RKO (cell line): ENCODE results near the gene COL23A1.

Source experiments
- DNase-seq: peaks from one replicate; pipeline ENCODE4 v3.0.0-alpha.2; 2016; ENCODE audit warnings: low spot score

COL23A1 gene

DNA sequence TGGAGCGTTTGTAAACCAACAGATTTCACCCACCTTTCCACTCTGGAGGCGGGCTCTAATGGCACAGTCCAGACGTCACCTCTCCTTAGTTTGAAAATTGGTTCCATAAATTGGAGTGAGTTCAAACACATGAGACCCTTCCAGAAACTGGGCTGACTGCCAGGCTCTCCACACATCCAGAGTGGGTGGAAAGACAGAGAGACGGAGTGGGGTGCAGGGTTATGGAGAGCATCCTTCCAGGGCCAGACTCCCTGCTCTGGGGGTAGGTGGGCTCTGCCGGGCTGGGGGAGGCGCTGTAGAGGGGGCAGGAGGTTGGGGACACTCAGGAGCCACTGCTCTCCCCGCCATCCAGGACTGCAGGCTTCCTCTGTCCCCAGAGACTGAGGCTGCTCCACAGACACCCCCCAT, 252.9 kb downstream of the COL23A1 start:
- no peak for DNase-seq

DNA sequence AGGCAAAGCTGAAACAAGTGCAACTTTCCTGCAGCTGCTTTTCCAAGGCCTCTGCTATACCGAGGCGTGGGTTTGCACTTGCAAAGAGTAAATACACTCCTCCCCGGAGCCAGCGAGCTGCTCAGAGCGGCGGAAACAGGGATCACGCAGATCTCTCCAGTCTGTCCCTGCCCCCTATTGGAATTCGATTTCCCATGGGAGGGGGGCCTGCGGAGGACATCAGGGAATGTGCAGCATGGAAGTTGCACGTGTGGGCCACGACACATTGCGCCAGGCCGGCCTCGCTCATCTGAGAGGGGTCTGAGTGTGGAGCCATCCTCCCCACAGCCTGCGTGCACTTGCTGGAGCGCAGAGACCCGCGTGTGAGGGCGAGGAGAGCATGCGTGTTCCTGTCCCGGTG, 253.3 kb downstream of the COL23A1 start:
- DNase-seq: no peak

DNA sequence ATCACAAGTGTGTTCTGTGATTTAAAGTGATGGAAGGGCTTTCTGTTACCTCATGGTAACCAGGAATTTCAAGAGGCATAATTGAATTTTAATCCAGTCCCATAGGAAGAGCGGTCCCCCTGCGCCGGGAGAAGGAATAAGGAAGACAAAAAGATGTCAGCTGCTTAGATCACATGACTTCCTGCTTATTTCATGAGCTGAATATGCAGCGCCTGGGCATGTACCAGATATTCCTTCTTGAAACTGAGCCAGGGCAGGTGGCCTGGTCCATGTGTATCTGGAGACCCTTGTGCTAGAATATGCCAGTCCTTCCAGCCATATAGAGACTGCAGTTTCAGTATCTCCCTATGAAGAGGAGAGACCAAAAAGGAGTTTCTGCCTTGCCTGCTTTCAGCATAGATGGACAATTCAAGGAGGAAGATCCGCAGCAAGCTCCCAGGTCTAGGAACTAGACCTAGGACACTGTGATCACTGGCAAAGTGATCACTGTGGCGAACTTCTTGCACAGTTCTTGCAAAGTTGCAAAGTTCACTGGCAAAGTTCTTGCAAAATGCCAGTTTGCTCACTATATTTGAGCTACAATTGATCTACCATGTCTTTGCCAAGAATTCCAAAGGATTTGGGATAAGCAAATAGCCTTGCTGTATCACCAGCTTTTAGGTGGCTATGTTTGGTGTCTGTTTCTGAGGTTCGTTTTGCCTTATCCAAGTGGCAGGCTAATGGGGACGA, 254.7 kb downstream of the COL23A1 start:
- DNase-seq: no peak

DNA sequence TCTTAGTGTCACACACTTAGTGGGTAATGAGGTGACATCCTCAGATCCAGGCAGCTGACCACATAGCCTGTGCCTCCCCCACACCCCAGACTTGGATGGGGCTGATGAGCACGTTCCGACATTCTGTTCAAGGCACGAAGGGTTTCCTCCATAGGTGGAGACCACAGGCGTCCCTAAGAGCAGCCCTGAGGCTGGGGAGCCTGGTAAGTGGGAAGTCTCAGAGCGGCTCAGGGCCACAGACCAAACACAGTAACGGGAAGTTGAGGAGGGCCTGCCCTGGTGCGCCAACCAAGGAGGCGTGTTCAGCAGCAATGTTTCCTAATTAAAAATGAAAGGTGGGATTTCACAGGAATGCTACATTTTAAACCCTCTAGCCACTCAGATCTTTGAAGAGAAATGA, 255.3 kb downstream of the COL23A1 start:
- DNase-seq: no peak

DNA sequence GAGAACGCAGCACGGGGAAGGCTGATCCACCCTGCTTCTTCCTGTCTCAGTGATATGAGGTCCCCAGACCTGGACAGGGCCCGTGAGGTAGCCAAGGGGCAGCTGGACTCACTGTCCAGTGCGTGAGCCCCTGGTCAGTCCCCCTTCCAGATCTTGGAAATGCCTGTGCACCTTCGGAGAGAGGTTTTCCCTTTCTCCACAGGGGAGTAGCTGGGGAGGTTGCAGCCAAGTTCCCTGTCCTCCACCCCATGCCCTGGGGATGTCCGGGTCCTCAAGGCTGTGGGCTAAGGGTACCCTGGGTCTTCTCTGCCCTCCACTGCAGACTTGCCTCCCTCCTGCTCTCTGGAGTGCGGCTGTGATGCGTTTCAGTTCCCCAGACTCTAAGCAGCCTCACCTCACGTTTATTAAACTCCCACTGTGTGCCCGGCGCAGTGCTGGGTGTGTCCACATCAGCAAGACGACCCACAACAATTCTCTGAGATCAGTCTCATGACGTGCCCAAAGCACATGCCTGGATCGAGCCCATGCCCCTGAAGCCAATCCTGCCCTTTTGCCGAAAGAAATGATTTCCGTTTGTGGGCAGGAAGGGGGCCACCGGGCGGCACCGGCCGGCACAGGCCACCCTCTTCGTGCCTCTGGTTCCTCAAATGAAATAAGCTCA, 256.2 kb downstream of the COL23A1 start:
- no peak for DNase-seq

DNA sequence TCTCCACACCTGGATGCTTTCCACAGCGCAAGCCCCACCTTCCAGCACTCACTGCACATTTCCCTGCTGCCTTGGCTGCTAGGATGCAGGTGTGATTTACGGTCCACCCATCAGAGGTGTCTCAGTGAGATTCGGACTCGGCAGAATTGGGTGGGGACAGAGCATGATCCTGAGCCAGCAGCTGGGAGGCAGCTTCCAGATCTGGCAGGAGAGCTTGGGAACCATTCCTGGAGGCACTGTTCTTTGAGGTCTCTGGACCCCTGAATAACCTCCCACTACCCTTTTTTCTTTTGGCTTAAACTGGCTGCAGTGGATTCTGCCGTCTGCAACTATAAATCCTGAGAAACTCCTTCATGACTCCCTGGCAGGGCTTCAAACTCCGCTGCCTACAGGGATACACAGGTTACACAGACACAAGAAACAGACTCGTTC, 258.0 kb downstream of the COL23A1 start:
- no peak for DNase-seq

DNA sequence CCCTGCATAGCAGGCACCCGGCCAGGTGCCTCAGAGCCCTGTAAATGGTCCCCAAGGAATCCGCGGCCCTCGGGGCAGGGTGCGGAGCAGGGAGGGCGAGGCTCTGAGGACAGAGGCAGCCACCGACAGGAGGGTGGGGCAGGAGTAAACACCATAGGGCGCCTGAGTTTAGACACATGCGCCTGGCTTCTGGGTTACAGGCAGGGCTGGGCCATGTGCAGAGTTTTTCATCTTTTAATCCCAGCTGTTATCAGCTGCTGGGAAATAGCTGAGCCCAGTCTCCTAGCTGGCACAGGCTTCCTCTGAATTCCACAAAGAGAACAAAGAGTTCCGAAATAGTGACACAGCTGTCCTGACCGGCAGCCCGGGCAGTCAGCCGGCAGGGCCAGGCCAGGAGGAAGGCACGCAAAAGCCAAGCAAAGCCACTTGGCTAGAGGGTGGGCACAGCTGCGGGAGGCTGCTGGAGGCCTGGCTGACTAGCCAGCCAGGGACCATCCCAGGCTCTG, 258.6 kb downstream of the COL23A1 start:
- no peak for DNase-seq

DNA sequence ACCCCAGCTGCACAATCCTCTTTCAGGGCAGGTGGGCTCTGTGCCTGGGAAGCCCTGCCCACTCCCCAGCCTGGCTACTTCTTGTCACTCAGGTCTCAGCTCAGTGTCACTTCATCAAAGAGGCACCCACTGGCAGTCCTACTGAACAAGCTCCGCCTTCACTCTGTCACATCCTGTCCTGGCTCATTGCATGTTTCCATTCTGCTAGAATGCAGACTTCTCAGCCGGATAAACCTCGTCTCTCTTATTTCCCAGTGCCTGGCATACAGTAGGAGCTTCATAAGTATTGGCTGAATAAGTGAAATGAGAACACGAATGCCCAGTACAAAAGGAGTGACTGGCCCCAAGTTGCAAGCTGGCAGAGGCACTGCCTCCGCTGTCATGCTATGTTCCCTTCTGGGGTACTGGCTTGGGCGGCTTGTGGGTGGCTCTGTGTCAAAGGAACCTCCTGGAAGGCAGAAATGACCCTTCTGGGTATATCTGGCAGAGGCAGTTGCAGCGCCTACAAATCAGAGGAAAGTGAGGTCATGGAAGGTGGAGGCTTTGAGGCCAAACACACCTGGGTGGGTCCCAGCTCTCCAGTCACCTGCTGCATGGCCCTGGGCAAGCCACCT, 259.3 kb downstream of the COL23A1 start:
- DNase-seq: no peak

DNA sequence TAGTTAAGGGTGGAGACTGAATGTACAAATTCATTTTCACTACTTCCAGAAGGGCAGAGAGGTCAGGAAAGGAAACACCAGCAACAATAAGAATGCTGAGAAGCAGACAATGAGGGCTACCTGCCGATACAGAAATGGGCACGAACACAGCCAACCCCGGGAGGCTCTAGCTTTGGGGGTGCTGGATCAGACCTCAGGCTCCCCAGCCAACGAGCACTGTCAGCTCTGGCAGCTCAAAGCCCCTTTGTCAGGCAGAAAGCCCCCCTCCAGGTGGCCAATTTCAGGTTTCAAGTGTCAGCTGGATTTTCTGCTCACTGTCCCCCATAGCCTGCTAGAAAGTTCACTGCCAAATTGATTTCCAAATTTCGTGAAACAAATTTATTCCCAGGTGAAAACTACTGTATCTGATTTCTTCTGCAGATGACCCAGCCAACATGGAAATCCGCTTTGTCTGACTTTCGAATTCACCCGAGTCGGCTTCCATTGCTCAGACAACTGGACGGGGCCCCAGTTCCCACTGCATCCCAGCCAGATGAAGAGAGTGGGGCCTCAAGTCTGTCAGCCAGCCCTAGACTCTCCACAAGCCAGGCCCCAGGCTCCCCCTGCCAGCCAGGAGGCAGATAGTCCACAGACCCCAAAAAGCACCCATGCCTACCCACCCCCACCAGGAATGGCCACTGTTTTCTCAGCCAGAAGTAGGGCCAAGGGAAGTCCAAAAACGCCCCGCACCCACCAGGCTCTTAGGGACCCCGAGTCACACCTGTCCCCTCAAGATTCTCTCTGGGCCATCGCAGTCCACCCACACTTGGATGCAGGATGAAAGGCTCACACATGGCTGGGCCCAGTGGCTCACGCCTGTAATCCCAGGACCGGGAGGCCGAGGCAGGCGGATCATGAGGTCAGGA, 261.1 kb downstream of the COL23A1 start:
- DNase-seq: no peak

DNA sequence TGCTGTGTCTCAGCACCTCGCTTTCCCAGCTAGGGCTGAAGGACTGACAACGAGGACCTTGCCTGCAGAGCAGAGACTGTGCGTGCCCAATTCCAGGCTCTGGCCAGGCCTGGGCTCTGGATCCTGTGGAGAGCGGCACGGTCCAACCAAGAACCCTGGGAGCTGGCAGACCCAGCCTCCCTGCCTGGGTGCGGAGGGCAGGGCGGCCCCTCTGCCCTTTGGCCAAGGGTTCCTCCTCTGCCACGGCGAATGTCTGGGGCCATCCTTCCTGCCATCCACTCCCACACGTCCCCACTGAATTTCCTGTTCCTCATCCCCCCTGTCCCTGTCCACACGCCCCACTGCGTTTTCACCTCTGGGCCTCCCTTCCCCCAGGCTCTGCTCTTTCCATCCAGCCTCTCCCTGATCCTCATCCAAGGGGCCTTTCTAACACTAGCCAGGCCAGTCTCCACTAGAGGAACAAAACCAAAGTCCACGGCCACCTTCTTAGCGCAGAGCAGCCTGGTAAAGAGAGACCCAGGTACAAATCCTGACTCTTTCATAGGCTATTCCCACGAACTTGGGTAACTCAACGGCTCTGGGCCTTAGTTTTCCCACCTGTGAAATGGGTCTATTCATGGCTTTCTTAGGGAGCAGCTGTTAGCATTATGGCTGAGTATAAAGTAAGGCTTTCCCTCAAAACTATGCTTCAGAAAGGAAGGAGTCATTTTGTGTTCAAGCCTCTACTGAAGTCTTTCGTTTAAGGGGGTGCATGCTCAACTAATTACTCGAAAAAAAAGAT, 262.1 kb downstream of the COL23A1 start:
- no peak for DNase-seq

DNA sequence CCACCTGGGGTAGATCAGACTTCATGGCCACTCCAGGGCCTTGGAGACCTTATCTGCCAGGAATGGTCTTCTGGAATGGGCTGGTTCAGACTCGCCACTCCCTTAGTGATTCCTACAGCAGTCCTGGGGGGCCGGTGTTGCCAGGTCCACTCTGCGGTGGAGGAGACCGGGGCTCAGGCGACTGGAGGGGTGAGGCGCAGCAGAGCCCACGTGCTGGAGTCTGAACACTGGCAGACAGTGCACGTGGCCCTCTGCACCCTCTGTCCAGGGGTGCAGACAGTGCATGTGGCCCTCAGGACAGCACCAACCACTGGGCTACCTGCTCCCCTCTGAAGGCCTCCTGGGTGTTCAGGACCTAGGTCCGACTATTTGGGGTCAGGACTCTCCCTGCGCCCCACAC, 262.7 kb downstream of the COL23A1 start:
- DNase-seq: no peak

DNA sequence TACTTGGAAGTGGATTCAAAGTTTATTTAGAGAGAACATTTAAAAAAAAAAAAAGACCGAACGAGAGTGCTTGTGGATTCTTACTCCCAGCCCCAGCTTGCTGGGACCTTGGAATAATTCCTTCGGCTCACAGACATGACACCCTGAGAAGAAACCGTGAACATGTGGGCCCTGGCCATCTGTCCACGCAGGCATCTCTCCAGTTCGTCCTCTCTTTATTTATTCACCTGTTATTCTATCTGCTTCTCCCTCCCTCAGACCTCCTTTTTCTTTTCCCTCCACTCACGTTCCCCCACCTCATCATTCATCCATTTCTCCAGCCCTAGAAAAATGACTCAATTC, 263.8 kb downstream of the COL23A1 start:
- no peak for DNase-seq

DNA sequence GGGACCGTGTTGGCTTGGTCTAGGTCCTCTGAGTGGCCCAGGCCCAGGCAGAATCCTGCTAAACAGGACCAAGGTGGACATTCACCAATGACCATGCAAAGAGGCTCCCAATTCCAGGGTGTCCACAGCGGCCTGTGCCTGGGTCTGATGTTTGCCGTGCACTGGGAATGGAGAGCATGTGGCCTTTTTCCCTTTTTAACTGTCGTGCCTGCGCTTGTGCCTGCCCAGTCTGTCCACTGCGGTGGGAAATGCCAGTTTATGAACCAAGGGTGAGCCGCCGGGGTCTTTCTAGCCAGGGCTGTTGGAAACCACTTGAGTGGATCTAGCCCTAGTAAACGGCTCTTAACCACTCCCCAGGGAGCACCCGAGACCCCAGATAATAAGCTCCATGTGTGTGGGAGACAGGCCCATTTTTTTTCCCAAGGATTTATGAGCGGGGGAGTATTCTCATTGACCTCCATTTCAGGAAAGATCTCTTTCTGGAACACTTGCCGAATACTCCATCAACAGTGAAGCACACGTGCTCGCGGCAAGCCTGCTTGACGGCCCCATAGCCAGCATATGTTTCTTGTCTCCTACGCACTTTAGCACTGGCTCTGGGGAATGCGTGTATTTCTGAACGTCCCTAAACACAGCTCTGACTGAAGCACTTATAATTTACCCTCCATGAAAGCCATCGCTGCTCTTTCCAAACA, 264.4 kb downstream of the COL23A1 start:
- DNase-seq: no peak

DNA sequence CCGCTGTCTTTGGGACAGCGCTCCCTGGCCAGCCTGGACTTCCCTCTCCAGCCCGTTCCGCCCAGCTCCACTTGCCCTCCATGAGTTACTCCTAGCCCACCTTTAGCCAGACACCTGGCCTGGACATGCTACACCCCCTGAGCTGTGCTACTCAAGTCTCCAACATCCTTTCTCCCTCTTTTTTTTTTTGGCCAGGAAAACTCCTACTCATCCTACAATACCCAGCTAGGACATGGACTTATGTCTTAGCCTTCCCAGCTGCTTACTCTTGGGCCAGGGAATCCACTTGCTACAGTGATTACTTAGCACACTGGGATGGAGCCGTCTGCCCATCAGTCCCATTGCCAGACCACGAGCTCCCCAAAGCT, 264.9 kb downstream of the COL23A1 start:
- DNase-seq: no peak

DNA sequence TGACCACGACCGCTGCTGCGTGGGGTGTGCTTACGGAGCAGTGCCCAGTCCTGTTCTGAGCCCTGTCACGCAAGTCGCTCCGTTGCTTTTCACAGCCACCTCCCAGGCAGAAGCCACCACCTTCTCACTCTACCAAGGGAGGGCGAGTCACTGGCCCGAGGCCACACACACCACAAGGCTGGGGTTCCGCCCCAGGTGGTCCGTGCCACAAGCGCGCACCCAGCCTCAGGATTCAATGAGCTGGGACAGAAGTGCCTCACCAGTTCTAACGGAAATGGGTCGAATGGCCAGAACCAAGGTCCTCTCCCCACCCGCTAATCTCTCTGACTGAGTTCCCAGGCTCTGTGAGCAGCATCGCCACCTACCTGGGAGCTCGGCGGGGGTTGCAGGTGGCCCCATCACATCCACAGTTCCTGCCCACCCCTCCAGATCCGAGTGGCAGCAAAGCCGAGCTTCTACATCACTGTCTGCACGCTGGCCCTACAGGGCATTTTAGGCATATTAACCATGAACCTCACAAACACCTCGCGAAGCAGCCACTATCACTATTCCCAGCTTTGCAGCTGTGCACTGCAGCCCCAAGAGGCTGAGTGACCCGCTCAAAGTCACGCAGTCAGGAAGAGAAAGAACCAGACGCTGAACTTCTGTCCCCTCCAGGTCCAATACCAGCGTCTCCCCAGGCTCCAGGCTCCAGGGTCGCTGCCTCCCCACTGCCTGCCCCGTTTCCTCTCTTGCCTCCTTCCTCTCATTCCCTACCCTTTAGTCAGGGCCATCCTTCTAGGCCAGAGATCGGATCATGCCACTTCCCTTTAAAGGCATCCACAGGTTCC, 265.5 kb downstream of the COL23A1 start:
- no peak for DNase-seq

DNA sequence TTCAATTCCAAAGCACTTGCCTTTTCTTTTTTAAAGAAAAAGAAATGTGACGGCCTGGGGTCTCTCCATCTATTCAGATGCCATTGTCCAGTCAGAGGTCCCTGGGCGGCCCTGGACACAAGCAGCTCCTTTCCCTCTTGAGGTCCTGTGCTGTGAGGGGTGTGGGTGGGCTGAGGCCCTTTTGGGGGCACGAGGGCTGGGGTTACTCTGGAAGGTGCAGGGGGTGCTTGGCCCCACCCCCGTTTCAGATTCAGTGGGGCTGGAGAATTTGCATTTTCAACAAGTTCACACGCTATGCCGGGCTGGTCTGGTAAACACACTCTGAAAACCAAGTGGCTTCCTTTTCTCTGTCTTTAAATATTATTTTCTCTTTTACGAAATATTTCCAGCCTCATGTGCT, 266.2 kb downstream of the COL23A1 start:
- no peak for DNase-seq

DNA sequence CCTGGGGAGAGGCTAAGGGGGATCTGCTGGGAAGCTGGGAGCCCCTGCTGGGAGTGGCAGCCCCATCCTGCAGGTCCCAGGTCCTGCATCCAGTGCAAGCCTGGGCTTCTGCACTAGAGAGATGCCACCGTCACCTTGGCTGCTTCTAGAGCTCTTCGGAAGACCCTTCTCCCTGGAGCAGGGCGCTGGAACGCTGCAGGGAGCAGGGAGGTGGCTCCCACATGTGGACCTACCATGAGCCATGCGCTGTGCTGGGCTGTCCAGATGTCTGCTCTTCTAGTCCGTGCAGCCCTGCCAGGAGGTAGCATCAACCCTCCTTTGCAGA, 266.7 kb downstream of the COL23A1 start:
- no peak for DNase-seq

DNA sequence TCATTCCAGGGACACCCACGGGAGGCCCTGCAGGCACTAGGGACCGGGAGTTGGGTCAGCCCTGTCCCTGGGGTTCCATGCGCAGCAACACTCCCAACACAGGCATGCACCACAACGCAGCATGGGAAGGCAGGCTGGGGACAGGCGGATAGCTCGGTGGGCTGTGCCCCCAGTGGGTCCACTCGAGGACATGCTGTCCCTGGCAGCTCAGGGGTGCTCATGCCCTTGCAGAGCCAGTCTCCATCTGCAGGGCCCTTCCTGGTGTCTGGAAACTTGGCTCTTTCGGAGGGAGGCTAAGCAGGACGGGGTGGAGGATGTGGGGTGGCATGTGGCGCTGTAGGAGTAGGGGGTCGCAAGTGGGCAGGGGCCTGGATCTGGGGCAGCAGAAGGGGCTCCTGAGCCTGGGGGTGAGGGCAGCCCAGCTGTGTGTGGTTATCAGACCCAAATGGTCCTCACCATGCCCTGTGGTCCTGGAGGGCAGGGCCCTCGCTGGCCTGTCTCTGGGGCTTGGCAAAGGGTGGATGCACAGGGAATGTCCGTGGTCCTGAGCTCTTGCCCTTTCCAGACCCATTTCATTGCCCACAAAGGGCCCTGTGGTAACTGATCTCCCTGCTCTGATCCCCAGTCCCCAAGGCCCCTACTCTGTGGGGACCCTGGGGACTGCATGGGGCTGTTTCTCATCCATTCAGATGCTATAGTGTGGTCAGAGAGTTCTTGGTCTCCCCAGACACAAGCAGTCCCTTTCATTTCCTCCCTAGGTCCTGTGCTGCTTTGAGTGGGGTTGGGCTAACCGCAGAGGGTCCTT, 267.3 kb downstream of the COL23A1 start:
- no peak for DNase-seq

DNA sequence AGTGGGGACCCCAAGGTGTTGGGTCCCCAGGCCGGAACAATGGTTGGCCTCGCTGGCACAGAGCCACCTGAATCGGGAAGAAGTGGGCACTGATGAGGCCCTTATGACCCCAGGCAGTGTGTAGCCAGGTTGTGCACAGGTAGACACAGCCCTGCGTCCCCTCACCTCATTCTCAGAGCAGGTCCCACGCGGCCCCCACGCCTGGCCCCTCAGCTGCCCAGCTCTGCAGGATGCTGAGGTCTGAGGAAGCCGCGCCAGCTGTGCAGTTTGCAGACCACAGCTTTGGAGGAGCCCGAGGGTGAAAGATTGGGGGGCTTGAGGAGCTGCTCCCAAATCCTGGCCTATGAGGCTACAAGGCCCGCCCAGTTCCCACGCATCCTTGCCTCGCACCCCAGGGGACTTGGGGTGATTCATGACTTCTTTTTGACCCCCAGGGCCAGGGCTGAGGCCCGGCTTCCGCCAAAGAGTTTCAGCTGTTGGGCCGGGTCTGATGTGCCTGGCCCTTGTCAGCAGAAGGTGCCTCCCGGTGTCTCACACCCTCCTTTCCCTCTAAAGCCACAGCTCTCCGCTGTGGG, 269.8 kb downstream of the COL23A1 start:
- no peak for DNase-seq
